HL-60 (cell line): Measurements from ENCODE around the gene LPAR2.

Source experiments
- CTCF ChIP-seq: IDR thresholded peaks from one replicate; pipeline ENCODE4 v1.5.1; 2011; ENCODE audit warnings: low read length, control low read depth, inconsistent platforms; ENCODE audit not compliant: insufficient read depth
- POLR2AphosphoS5 ChIP-seq: IDR thresholded peaks from 2 replicates; pipeline ENCODE4 v1.6.1; 2012; ENCODE audit warnings: low read depth
- REST ChIP-seq: IDR thresholded peaks from 2 replicates; pipeline ENCODE4 v1.6.1; 2012; ENCODE audit warnings: low read depth; ENCODE audit not compliant: insufficient replicate concordance
- SPI1 ChIP-seq: IDR thresholded peaks from 2 replicates; pipeline ENCODE4 v1.6.1; 2012; ENCODE audit warnings: low read depth, mild to moderate bottlenecking, borderline replicate concordance

GRCh38 chr19:19584356-19584755 is 43.7 kb downstream of the LPAR2 start:
- TF ChIP-seq CTCF (no peak), REST (no peak), POLR2AphosphoS5 (no peak), SPI1 (no peak)
